Ishikawa (cell line): ENCODE measurements around the gene PARVG.

Experiments used
- RAD21 ChIP-seq: IDR thresholded peaks from 2 replicates; pipeline ENCODE4 v1.6.1; 2012; ENCODE audit warnings: low read depth
- TAF1 ChIP-seq: IDR thresholded peaks from 2 replicates; pipeline ENCODE4 v1.6.1; 2012; ENCODE audit warnings: low read depth, mild to moderate bottlenecking
- YY1 ChIP-seq: IDR thresholded peaks from 2 replicates; pipeline ENCODE4 v1.6.1; 2012; ENCODE audit warnings: low read depth

DNA sequence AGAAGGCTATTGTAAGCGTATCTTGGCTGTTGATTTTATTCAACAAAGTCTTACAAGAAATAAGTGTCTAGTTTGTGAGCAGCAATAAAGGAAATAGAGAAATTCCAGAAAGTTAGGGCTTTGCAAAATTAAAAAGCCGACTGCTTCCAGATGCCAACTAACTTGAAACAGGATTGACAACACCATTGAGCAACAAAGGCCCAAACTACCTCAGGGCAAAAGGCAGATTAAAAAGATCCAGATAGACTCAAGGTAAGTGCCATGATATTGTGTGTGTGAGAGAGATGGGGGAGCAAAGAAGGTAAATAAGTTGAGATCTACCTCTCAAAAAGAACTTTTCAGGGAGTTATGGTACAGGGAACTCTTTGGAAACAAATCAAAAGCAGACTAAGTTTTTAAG is 49.1 kb downstream of the PARVG start:
- no peak for TF ChIP-seq RAD21
- TF ChIP-seq TAF1, result no peak
- no peak for TF ChIP-seq YY1
